ENCODE data around the gene AGMO. TPM values are rescaled to one million over a fixed set of nuclear protein-coding genes. Genes with fewer than 3 reads are reported as not detected.

The AGMO gene
- total RNA-seq, 1 donor from 2014 or later, result not detected

GRCh38 chr7:15248514-15248913 lies 313.3 kb downstream of the AGMO start:
- no peaks in the 10 kb centered on the region for H3K36me3 Mint-ChIP-seq (ENCODE audit: low read depth)
- H3K27me3 Mint-ChIP-seq, result no peaks in the 10 kb centered on the region
- no peak overlapping the region for H3K4me3 Mint-ChIP-seq
- no peaks in the 10 kb centered on the region for H3K9me3 Mint-ChIP-seq
- DNase-seq, result no peak
- intact Hi-C loops (cut with micrococcal nuclease), result no loop called here
- no peak overlapping the region for H3K27ac Mint-ChIP-seq
- no peaks in the 10 kb centered on the region for H3K4me1 Mint-ChIP-seq

GRCh38 chr7:15245831-15246230 lies 316.0 kb downstream of the AGMO start:
- H3K4me3 Mint-ChIP-seq, result no peak overlapping the region
- no peaks in the 10 kb centered on the region for H3K9me3 Mint-ChIP-seq
- no peaks in the 10 kb centered on the region for H3K27me3 Mint-ChIP-seq
- intact Hi-C loops (cut with micrococcal nuclease), result no loop called here
- no peaks in the 10 kb centered on the region for H3K36me3 Mint-ChIP-seq (ENCODE audit: low read depth)
- no peaks in the 10 kb centered on the region for H3K4me1 Mint-ChIP-seq
- no peak for DNase-seq
- H3K27ac Mint-ChIP-seq, result no peak overlapping the region

GRCh38 chr7:15239801-15240200 lies 322.0 kb downstream of the AGMO start:
- no peak overlapping the region for H3K4me3 Mint-ChIP-seq
- H3K4me1 Mint-ChIP-seq, result no peaks in the 10 kb centered on the region
- H3K27ac Mint-ChIP-seq, result no peak overlapping the region
- no peaks in the 10 kb centered on the region for H3K36me3 Mint-ChIP-seq (ENCODE audit: low read depth)
- no peaks in the 10 kb centered on the region for H3K9me3 Mint-ChIP-seq
- no peak for DNase-seq
- no peaks in the 10 kb centered on the region for H3K27me3 Mint-ChIP-seq
- intact Hi-C loops (cut with micrococcal nuclease), result no loop called here

GRCh38 chr7:15236952-15237351 lies 324.9 kb downstream of the AGMO start:
- no peaks in the 10 kb centered on the region for H3K4me1 Mint-ChIP-seq
- H3K27ac Mint-ChIP-seq, result no peak overlapping the region
- no peaks in the 10 kb centered on the region for H3K9me3 Mint-ChIP-seq
- no peak overlapping the region for H3K4me3 Mint-ChIP-seq
- no peaks in the 10 kb centered on the region for H3K36me3 Mint-ChIP-seq (ENCODE audit: low read depth)
- DNase-seq, result no peak
- intact Hi-C loops (cut with micrococcal nuclease), result no loop called here
- no peaks in the 10 kb centered on the region for H3K27me3 Mint-ChIP-seq

GRCh38 chr7:15234431-15234830 lies 327.4 kb downstream of the AGMO start:
- no peaks in the 10 kb centered on the region for H3K9me3 Mint-ChIP-seq
- no peaks in the 10 kb centered on the region for H3K4me1 Mint-ChIP-seq
- H3K4me3 Mint-ChIP-seq, result no peak overlapping the region
- intact Hi-C loops (cut with micrococcal nuclease), result no loop called here
- no peaks in the 10 kb centered on the region for H3K27me3 Mint-ChIP-seq
- H3K27ac Mint-ChIP-seq, result no peak overlapping the region
- no peaks in the 10 kb centered on the region for H3K36me3 Mint-ChIP-seq (ENCODE audit: low read depth)
- no peak for DNase-seq

- no peaks in the 10 kb centered on the region for H3K4me1 Mint-ChIP-seq
- intact Hi-C loops (cut with micrococcal nuclease), result no loop called here
- H3K4me3 Mint-ChIP-seq, result no peak overlapping the region
- no peaks in the 10 kb centered on the region for H3K36me3 Mint-ChIP-seq (ENCODE audit: low read depth)
- no peak for DNase-seq
- H3K27me3 Mint-ChIP-seq, result no peaks in the 10 kb centered on the region
- H3K9me3 Mint-ChIP-seq, result no peaks in the 10 kb centered on the region
- H3K27ac Mint-ChIP-seq, result no peak overlapping the region
These were observed 333.0 kb downstream of the AGMO start for GRCh38 chr7:15228831-15229230.

GRCh38 chr7:15225981-15226380 lies 335.8 kb downstream of the AGMO start:
- H3K9me3 Mint-ChIP-seq, result no peaks in the 10 kb centered on the region
- DNase-seq, result no peak
- H3K27ac Mint-ChIP-seq, result no peak overlapping the region
- no peaks in the 10 kb centered on the region for H3K4me1 Mint-ChIP-seq
- H3K36me3 Mint-ChIP-seq (ENCODE audit: low read depth), result no peaks in the 10 kb centered on the region
- intact Hi-C loops (cut with micrococcal nuclease), result no loop called here
- no peak overlapping the region for H3K4me3 Mint-ChIP-seq
- no peaks in the 10 kb centered on the region for H3K27me3 Mint-ChIP-seq

- Mint-ChIP-seq H3K4me3 (no peak overlapping the region), H3K4me1 (no peaks in the 10 kb centered on the region), H3K27me3 (no peaks in the 10 kb centered on the region), H3K36me3 (ENCODE audit: low read depth) (no peaks in the 10 kb centered on the region), H3K9me3 (no peaks in the 10 kb centered on the region), H3K27ac (no peak overlapping the region)
- intact Hi-C loops (cut with micrococcal nuclease), result no loop called here
- no peak for DNase-seq
These were observed 342.1 kb downstream of the AGMO start for GRCh38 chr7:15219758-15220157.

GRCh38 chr7:15218261-15218660 lies 343.6 kb downstream of the AGMO start:
- H3K4me1 Mint-ChIP-seq, result no peaks in the 10 kb centered on the region
- intact Hi-C loops (cut with micrococcal nuclease), result no loop called here
- no peak overlapping the region for H3K27ac Mint-ChIP-seq
- H3K9me3 Mint-ChIP-seq, result no peaks in the 10 kb centered on the region
- H3K4me3 Mint-ChIP-seq, result no peak overlapping the region
- H3K36me3 Mint-ChIP-seq (ENCODE audit: low read depth), result no peaks in the 10 kb centered on the region
- DNase-seq, result no peak
- no peaks in the 10 kb centered on the region for H3K27me3 Mint-ChIP-seq

- Mint-ChIP-seq H3K4me3 (no peak overlapping the region), H3K27me3 (no peaks in the 10 kb centered on the region), H3K9me3 (no peaks in the 10 kb centered on the region), H3K27ac (no peak overlapping the region), H3K4me1 (no peaks in the 10 kb centered on the region), H3K36me3 (ENCODE audit: low read depth) (no peaks in the 10 kb centered on the region)
- intact Hi-C loops (cut with micrococcal nuclease), result no loop called here
- no peak for DNase-seq
These were observed 346.2 kb downstream of the AGMO start for GRCh38 chr7:15215616-15216015.

GRCh38 chr7:15214976-15215375 lies 346.8 kb downstream of the AGMO start:
- H3K36me3 Mint-ChIP-seq (ENCODE audit: low read depth), result no peaks in the 10 kb centered on the region

GRCh38 chr7:15213093-15213492 lies 348.7 kb downstream of the AGMO start:
- no peaks in the 10 kb centered on the region for H3K9me3 Mint-ChIP-seq
- no peaks in the 10 kb centered on the region for H3K4me1 Mint-ChIP-seq
- H3K4me3 Mint-ChIP-seq, result no peak overlapping the region
- no peak overlapping the region for H3K27ac Mint-ChIP-seq
- no peak for DNase-seq
- intact Hi-C loops (cut with micrococcal nuclease), result no loop called here
- H3K27me3 Mint-ChIP-seq, result no peaks in the 10 kb centered on the region
- no peaks in the 10 kb centered on the region for H3K36me3 Mint-ChIP-seq (ENCODE audit: low read depth)

More at GRCh38 chr7:15214976-15215375, 346.8 kb downstream of the AGMO start:
- Mint-ChIP-seq H3K4me1 (no peaks in the 10 kb centered on the region), H3K9me3 (no peaks in the 10 kb centered on the region), H3K27ac (no peak overlapping the region), H3K27me3 (no peaks in the 10 kb centered on the region), H3K4me3 (no peak overlapping the region)
- no peak for DNase-seq
- intact Hi-C loops (cut with micrococcal nuclease), result no loop called here

GRCh38 chr7:15209429-15209828 lies 352.4 kb downstream of the AGMO start:
- intact Hi-C loops (cut with micrococcal nuclease), result no loop called here
- no peaks in the 10 kb centered on the region for H3K9me3 Mint-ChIP-seq
- H3K27me3 Mint-ChIP-seq, result no peaks in the 10 kb centered on the region
- H3K27ac Mint-ChIP-seq, result no peak overlapping the region
- no peaks in the 10 kb centered on the region for H3K36me3 Mint-ChIP-seq (ENCODE audit: low read depth)
- no peak for DNase-seq
- no peak overlapping the region for H3K4me3 Mint-ChIP-seq
- no peaks in the 10 kb centered on the region for H3K4me1 Mint-ChIP-seq

- H3K9me3 Mint-ChIP-seq, result no peaks in the 10 kb centered on the region
- intact Hi-C loops (cut with micrococcal nuclease), result no loop called here
- H3K4me3 Mint-ChIP-seq, result no peak overlapping the region
- no peaks in the 10 kb centered on the region for H3K4me1 Mint-ChIP-seq
- no peaks in the 10 kb centered on the region for H3K27me3 Mint-ChIP-seq
- H3K27ac Mint-ChIP-seq, result no peak overlapping the region
- DNase-seq, result no peak
- H3K36me3 Mint-ChIP-seq (ENCODE audit: low read depth), result no peaks in the 10 kb centered on the region
These were observed 357.4 kb downstream of the AGMO start for GRCh38 chr7:15204421-15204820.

GRCh38 chr7:15199482-15199881 lies 362.3 kb downstream of the AGMO start:
- Mint-ChIP-seq H3K9me3 (no peaks in the 10 kb centered on the region), H3K4me3 (no peak overlapping the region), H3K27me3 (no peaks in the 10 kb centered on the region), H3K4me1 (no peaks in the 10 kb centered on the region), H3K36me3 (ENCODE audit: low read depth) (no peaks in the 10 kb centered on the region), H3K27ac (no peak overlapping the region)
- intact Hi-C loops (cut with micrococcal nuclease), result no loop called here
- no peak for DNase-seq
